ENCODE measurements around the gene PTPRE.

The PTPRE gene

GRCh38 chr10:128123846-128124245 is 216.9 kb downstream of the PTPRE start:
- peaks cover 46 to 57% of the 10 kb centered on the region in 2 experiments for H3K36me3 ChIP-seq (ENCODE audit: control insufficient read depth in 2 of 2, insufficient read depth in 1 of 2, low read length in 2 of 2)
- no peak for TF ChIP-seq ZNF768 (tag by site-specific recombination; IDR thresholded peaks at IDR 0.05)
- TF ChIP-seq PRDM1 (tag by site-specific recombination; IDR thresholded peaks at IDR 0.05): peak; percentile 90
- ChIA-PET POLR2A (no interaction called here), CTCF (interaction anchor here (1.1 to 2.8 kb wide), 3 partner anchors 11 to 45 kb away, joined by 3 to 19 read pairs (median 4); no protein-coding TSS in a partner anchor)
- H3K4me3 ChIP-seq (ENCODE audit: low read depth, low read length): peak overlapping the region; percentile 97
- no peaks in the 10 kb centered on the region for H3K9me3 ChIP-seq (ENCODE audit: control insufficient read depth, insufficient read depth, low read depth, low read length)
- H3K27ac ChIP-seq (ENCODE audit: extremely low read depth, low read depth, low read length): no peak overlapping the region
- peaks cover 11% of the 10 kb centered on the region for H3K4me1 ChIP-seq (ENCODE audit: control insufficient read depth, insufficient read depth, low read length)

GRCh38 chr10:128124813-128125403 is 218.0 kb downstream of the PTPRE start:
- peaks cover 35 to 46% of the 10 kb centered on the region in 2 experiments for H3K36me3 ChIP-seq (ENCODE audit: control insufficient read depth in 2 of 2, insufficient read depth in 1 of 2, low read length in 2 of 2)
- peaks cover 11% of the 10 kb centered on the region for H3K4me1 ChIP-seq (ENCODE audit: control insufficient read depth, insufficient read depth, low read length)
- H3K27ac ChIP-seq (ENCODE audit: extremely low read depth, low read depth, low read length): peak overlapping the region; percentile 89; the same call in 1 of the 2 replicates
- CTCF ChIA-PET: interaction anchor here (0.7 kb wide), 1 partner anchor 25 kb away, joined by 4 read pairs; no protein-coding TSS in a partner anchor
- H3K4me3 ChIP-seq (ENCODE audit: low read depth, low read length): peak overlapping the region; percentile 97
- POLR2A ChIA-PET: interaction anchor here (0.6 to 1.2 kb wide), 2 partner anchors 29 to 46 kb away, joined by 3 to 4 read pairs; no protein-coding TSS in a partner anchor
- TF ChIP-seq KLF8 (tag by site-specific recombination; IDR thresholded peaks at IDR 0.05) (no peak), ZNF791 (tag by site-specific recombination; IDR thresholded peaks at IDR 0.05) (no peak), ZNF692 (tag by site-specific recombination; IDR thresholded peaks at IDR 0.05) (no peak), REPIN1 (tag by site-specific recombination; IDR thresholded peaks at IDR 0.05; ENCODE audit: low read depth) (no peak), ZNF341 (tag by site-specific recombination; IDR thresholded peaks at IDR 0.05; ENCODE audit: low read depth) (no peak), CTCF (tag by site-specific recombination; IDR thresholded peaks at IDR 0.05) (0 out of 2 replicates have a peak, but pooled peaks have one; percentile 23), ZIC2 (tag by site-specific recombination; IDR thresholded peaks at IDR 0.05) (peak; percentile 22; the same call in 1 of the 2 replicates), ZNF701 (tag by site-specific recombination; IDR thresholded peaks at IDR 0.05) (no peak), ZBTB6 (tag by site-specific recombination; IDR thresholded peaks at IDR 0.05) (no peak), ZNF571 (tag by site-specific recombination; IDR thresholded peaks at IDR 0.05) (no peak), BCL11A (tag by site-specific recombination; IDR thresholded peaks at IDR 0.05; ENCODE audit: low read depth) (no peak), ZNF148 (tag by site-specific recombination; IDR thresholded peaks at IDR 0.05; ENCODE audit: borderline replicate concordance) (no peak), PRDM6 (tag by site-specific recombination; IDR thresholded peaks at IDR 0.05) (no peak), GLIS2 (tag by site-specific recombination; IDR thresholded peaks at IDR 0.05) (peak; percentile 51; the same call in 1 of the 2 replicates), ZNF18 (tag by site-specific recombination; IDR thresholded peaks at IDR 0.05) (no peak)
- no peaks in the 10 kb centered on the region for H3K9me3 ChIP-seq (ENCODE audit: control insufficient read depth, insufficient read depth, low read depth, low read length)
